Motor neuron (in vitro differentiated cells): ENCODE measurements around the gene PRICKLE3. TPM values are rescaled to one million over a fixed set of nuclear protein-coding genes. Genes with fewer than 3 reads are reported as not detected.
A peak's percentile ranks its signal among the peaks of the same experiment; 100 is the strongest.

Source experiments
- ATAC-seq, 8 experiments: fragments of 200-7000 bp; cut with Tn5 transposase; replicated peaks in 6 of 8; 2 replicates each; pipeline ENCODE4 v1.8.0; 2021; ENCODE audit warnings: mild to moderate bottlenecking in 8 of 8, moderate library complexity in 8 of 8
- H3K27ac ChIP-seq, 2 donors: fragments of 250-450 bp; sonication (Bioruptor Pico); 2 replicates each; pipeline ENCODE4 v1.9.0; 2021; ENCODE audit warnings: antibody characterized with exemption in 2 of 2, mild to moderate bottlenecking in 2 of 2, moderate library complexity in 1 of 2
- H3K4me1 ChIP-seq, 2 donors: fragments of 250-450 bp; sonication (Bioruptor Pico); replicated peaks in 1 of 2; 2 replicates each; pipeline ENCODE4 v1.6.1; 2021; ENCODE audit warnings: antibody characterized with exemption in 2 of 2, mild to moderate bottlenecking in 2 of 2, moderate library complexity in 1 of 2
- H3K4me3 ChIP-seq, 5 donors: fragments of 250-450 bp; sonication (Bioruptor Pico); 2 replicates each; pipeline ENCODE4 v1.9.0; 2021; ENCODE audit warnings: antibody characterized with exemption in 5 of 5, mild to moderate bottlenecking in 5 of 5, moderate library complexity in 4 of 5
- WGBS, 10 experiments: fragments of 450-650 bp; shearing (Covaris generic); methylation state at CpG; one replicate each; pipeline ENCODE4 v1.0.0; 2022; 5-methylcytosine and 5-hydroxymethylcytosine counted together
- in situ Hi-C, 9 experiments: fragments of 400-800 bp; cut with MboI; loops; one replicate each; pipeline ENCODE4 v1.15.0; 2021; ENCODE audit warnings: low sequenced_read_pairs in 9 of 9, low pct_unique_long_range_greater_than_20kb in 2 of 9; ENCODE audit not compliant: unreplicated experiment in 9 of 9
- total RNA-seq, 8 experiments: library from RNA; unstranded; fragments of 300-600 nt; gene quantifications; 2 replicates each; pipeline versions ENCODE4 v1.2.3 to v1.2.4, GENCODE V29; 2022

PRICKLE3 gene
- total RNA-seq, 8 experiments from 2014 or later: 0.33 to 11.8 (median 1.1) TPM

GRCh38 chrX:49202022-49202421, 15.8 kb upstream of the PRICKLE3 start:
- 58 to 100% (median 84%) methylated on average over 1 to 2 of the region's 2 CpGs; no CpG with 5 or more reads in 5 of the 10 experiments for WGBS, 10 experiments
- Histone ChIP-seq H3K4me3 (no peak overlapping the region), H3K4me1 (peaks cover 4 to 5% of the 10 kb centered on the region in 2 donors), H3K27ac (no peak overlapping the region)
- in situ Hi-C loops: no loop called here
- no peak for ATAC-seq

GRCh38 chrX:49199906-49200771, 14.0 kb upstream of the PRICKLE3 start, which contains the start of gene SYP:
TSS of gene SYP (minus strand) at chrX:49200193. CDS start at chrX:49200186, 7 bp downstream.
- 0 to 37% (median 16%) methylated on average over 1 to 4 of the region's 61 CpGs; no CpG with 5 or more reads in 5 of the 10 experiments for WGBS, 10 experiments
- Histone ChIP-seq H3K27ac (peak within 1 kb of the TSS; percentile 76 to 86), H3K4me3 (peak within 1 kb of the TSS; percentile 55 to 79 (median 72)), H3K4me1 (peaks cover 4 to 5% of the 10 kb centered on the region in 2 donors)
- peak; percentile 92 to 100 (median 94) for ATAC-seq
- in situ Hi-C loops: no loop called here

- Histone ChIP-seq H3K27ac (peak overlapping the region; percentile 75 to 86), H3K4me1 (peaks cover 4 to 5% of the 10 kb centered on the region in 2 donors), H3K4me3 (peak overlapping the region; percentile 55 to 79 (median 72))
- WGBS, 10 experiments: no CpG with 5 or more reads among the region's 11 CpGs
- ATAC-seq: no peak
- in situ Hi-C loops: no loop called here
Observed at GRCh38 chrX:49199315-49199595, 13.1 kb upstream of the PRICKLE3 start.

- 0 to 20% (median 0%) methylated on average over 1 to 3 of the region's 12 CpGs; no CpG with 5 or more reads in 7 of the 10 experiments for WGBS, 10 experiments
- Histone ChIP-seq H3K4me1 (peaks cover 4 to 5% of the 10 kb centered on the region in 2 donors), H3K27ac (no peak overlapping the region), H3K4me3 (peak overlapping the region; percentile 55 to 79 (median 72))
- ATAC-seq: peak in 4 of 8 experiments; percentile 13 to 18 (median 14)
- in situ Hi-C loops: no loop called here
Observed at GRCh38 chrX:49198540-49199314, 12.6 kb upstream of the PRICKLE3 start.

GRCh38 chrX:49197543-49198087, 11.4 kb upstream of the PRICKLE3 start:
- Histone ChIP-seq H3K27ac (no peak overlapping the region), H3K4me1 (peaks cover 4 to 5% of the 10 kb centered on the region in 2 donors), H3K4me3 (no peak overlapping the region)
- WGBS, 10 experiments: 40% methylated on average over 1 of the region's 13 CpGs; no CpG with 5 or more reads in 9 of the 10 experiments
- in situ Hi-C loops: no loop called here
- ATAC-seq: no peak

GRCh38 chrX:49193542-49193964, 7.4 kb upstream of the PRICKLE3 start:
- Histone ChIP-seq H3K27ac (no peak overlapping the region), H3K4me3 (no peak overlapping the region), H3K4me1 (peaks cover 0 to 5% of the 10 kb centered on the region in 2 donors)
- in situ Hi-C loops: no loop called here
- 67% methylated on average over 1 of the region's 2 CpGs; no CpG with 5 or more reads in 9 of the 10 experiments for WGBS, 10 experiments
- ATAC-seq: no peak

- peaks cover 0 to 5% of the 10 kb centered on the region in 2 donors for H3K4me1 ChIP-seq
- WGBS, 10 experiments: 0 to 100% (median 59%) methylated on average over 1 to 3 of the region's 10 CpGs; no CpG with 5 or more reads in 2 of the 10 experiments
- no peak overlapping the region for H3K4me3 ChIP-seq
- ATAC-seq: no peak
- no peak overlapping the region for H3K27ac ChIP-seq
- in situ Hi-C loops: no loop called here
Observed at GRCh38 chrX:49192722-49193328, 6.7 kb upstream of the PRICKLE3 start.

- in situ Hi-C loops: no loop called here
- Histone ChIP-seq H3K27ac (peak overlapping the region; percentile 82 to 91), H3K4me3 (peak overlapping the region; percentile 43 to 93 (median 53)), H3K4me1 (peaks cover 7 to 11% of the 10 kb centered on the region in 2 donors)
- peak in 2 of 8 experiments; percentile 1 to 6 for ATAC-seq
- 0 to 23% (median 11%) methylated on average over 1 to 8 of the region's 34 CpGs; no CpG with 5 or more reads in 5 of the 10 experiments for WGBS, 10 experiments
Observed at GRCh38 chrX:49191574-49192011, 5.4 kb upstream of the PRICKLE3 start.

GRCh38 chrX:49190821-49191573, 4.8 kb upstream of the PRICKLE3 start:
- peak; percentile 88 to 93 (median 91) for ATAC-seq
- Histone ChIP-seq H3K4me3 (peak overlapping the region; percentile 43 to 93 (median 53)), H3K4me1 (peaks cover 13 to 17% of the 10 kb centered on the region in 2 donors), H3K27ac (peak overlapping the region; percentile 82 to 91)
- in situ Hi-C loops: no loop called here
- 0 to 51% (median 3%) methylated on average over 2 to 16 of the region's 32 CpGs; no CpG with 5 or more reads in 5 of the 10 experiments for WGBS, 10 experiments

GRCh38 chrX:49189606-49190005, 3.4 kb upstream of the PRICKLE3 start:
- no peak overlapping the region for H3K27ac ChIP-seq
- peaks cover 24 to 26% of the 10 kb centered on the region in 2 donors for H3K4me1 ChIP-seq
- no peak for ATAC-seq
- no peak overlapping the region for H3K4me3 ChIP-seq
- whole genome bisulfite sequencing, 10 experiments: 48 to 100% (median 89%) methylated on average over 1 to 3 of the region's 6 CpGs; no CpG with 5 or more reads in 4 of the 10 experiments
- in situ Hi-C loops: no loop called here

- WGBS, 10 experiments: no CpG with 5 or more reads among the region's 8 CpGs
- in situ Hi-C loops: no loop called here
- Histone ChIP-seq H3K27ac (no peak overlapping the region), H3K4me3 (no peak overlapping the region), H3K4me1 (peaks cover 26 to 27% of the 10 kb centered on the region in 2 donors)
- ATAC-seq: no peak
Observed at GRCh38 chrX:49188468-49189076, 2.4 kb upstream of the PRICKLE3 start.
